Measurements from ENCODE around the gene MGRN1.

The MGRN1 gene

DNA sequence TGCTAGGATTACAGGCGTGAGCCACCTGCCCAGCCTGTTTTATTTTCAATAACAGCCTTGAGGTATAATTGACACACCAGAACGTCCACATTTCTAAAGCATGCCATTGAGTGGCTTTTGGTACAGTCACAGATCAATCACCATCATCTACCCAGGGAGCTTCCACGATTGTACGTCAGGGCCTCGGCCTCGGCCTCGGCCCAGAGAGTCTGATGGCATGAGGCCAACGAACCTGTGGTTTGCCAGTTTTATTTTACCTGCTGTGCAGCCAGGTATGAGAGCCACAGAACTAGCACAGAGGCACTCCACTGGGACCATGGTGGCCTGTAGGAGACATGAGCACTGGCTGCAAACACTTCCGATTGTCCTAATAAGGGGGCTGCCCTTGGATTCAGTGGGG lies 18.3 kb upstream of the MGRN1 start:
- no peak for DNase-seq

DNA sequence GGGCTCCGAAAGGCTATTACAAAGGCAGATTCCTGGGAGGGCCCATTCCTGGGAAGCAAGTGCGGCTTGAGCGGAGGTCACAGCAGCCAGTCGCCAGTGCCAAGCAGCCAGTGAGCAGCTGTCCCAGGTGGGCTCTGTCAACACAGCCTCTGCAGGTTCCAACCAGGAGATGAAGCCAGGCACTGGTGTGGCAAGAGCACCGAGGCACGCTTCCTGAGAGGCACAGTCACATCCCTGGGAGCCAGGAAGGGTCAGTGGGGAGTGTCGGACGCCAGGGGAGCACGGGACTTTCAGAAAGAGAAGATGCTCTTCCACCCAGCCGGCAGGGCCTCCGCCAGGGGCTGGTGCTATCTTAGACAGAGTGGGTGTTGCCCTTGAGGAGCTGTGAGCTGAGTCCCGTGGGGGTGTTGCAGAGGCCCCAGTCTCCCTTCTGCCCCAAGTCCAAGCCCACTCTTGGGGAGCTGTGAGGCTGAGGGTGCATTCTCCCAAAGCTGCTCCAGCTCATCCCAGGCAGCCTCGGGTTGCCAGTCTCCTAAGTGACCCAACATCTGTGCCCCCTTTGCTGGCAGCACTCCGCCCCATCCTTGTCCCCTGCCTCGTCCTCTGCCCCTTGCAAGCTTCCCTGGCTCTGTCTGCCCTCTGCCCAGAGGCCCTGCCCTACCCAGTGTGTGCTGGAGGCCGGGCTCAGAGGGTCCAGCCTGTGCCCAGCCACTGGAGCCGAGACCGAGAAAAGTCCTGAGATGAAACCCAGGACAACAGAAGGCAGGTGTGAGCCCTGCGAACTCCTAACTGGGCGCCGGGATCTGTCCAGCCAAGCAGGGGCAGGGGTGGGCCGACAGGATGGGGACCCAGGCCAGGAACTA lies 16.6 kb upstream of the MGRN1 start:
- DNase-seq, result no peak

GRCh38 chr16:4608704-4608980 lies 16.0 kb upstream of the MGRN1 start:
- DNase-seq, result no peak

DNA sequence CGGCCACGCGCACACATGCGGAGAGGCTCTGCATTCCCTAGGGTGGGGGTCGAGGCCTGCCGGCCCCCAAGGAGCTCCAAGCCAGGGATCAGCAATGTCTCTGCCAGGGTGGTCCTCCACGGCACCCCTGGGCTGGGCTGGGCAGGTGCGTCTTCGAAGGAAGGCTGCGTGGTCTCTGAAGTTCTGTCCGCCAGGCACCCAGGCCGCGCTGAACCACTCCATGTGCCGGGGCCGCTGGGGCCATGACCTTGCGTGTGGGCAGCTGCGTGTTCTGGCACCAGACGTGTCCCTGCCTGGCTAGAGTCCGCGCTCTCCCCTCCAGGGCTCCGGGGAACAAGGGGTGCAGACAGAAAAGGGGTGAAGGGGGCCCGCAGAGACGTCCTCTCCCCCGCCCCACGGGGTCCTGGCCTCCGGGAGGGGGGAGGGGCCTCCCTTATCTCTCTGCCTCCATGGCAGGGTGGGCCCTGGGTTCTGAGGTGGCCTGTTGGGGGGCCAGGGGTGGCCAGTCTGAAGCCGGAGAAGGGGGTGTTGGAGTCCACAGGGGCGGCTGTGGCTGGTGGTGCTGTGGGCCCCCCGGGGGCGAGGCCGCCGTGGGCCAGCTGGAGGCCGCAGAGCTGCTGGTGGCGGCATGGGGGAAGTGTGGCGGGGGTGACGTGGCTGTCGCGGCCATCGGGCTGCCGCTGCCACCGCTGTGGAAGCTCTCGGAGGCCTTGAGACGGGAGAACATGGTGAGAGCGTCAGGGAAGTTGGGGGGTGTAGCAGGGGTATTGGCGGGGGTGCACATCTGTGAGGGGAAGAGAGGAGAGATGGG lies 15.2 kb upstream of the MGRN1 start:
- DNase-seq, result no peak

DNA sequence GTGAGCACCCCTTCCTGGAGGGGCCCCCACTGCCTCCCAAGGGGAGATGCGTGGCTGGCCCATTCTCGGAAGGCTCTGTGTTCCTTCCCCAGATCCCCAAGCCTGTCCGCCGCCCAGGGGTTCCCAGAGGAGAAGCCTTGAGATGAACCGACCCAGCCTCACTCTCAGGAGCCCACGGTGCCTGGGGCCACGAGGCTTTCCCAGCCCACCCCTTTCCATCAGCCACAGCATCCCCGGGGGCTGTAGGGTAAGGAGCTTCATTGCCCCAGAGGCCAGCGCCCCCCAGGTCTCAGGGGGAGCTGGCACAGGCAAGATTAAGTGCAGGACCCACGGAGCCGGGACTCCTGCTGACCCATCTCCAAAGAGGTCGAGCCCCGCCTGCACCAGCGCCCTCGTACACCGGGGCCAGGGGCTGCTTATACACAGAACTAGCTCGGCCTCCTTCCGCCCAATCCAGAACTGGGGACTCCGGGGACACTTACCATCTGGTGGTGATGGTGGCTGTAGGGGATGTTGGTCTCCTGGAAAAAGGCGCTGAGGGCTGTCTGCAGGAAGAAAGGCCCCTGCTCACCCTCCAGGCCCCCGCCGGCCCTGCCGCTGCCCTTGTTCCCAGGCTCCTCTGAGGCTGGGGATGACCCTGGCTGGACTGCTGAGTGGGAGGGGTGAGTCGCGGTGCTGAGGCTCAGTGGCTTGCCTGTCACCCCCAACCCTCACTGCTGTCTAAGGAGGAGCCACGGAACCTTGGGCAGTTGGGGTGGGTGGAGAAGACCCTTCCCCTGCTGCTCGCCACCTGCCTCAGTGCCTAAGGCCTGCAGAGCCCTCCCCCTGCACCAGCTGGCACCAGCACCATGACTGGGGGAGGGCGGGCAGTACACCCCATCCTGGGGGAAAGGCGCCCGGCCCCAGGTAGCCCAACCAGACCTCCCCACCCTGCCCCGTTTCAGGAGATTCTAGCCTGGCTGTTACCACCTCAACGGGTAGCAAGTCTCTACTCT lies 14.3 kb upstream of the MGRN1 start:
- DNase-seq, result no peak

DNA sequence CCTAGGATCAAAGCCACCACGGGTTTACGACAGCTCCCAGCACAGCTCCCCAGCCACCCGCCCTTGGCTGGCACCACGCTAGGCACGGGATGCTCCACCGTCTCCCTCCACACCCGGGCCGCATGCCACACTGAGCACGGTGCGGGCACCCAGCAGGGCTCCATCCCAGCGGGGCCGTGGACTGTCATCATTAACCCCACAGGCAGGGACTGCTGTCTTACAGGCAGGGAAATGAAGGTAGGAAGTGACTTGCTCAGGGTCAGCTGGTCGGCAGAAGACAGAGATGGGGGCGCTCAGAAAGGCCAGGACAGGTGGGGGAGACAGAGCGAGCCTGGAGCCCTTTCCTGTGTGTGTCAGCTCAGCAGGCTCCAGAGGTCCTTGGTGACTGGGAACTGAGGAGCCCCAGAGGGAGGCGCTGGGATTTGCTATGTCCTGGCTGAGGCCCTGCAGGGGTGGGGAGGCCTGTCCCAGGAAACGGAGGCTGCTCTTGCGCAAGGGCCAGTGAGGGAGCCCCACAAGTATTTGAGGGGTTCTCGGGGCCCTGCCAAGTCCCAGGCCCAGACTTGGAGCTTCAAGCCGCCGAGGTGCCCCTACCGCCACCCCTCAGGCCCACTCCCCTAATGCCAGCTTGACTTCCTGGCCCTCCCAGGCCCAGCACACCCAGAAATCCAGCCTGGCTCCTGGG lies 13.1 kb upstream of the MGRN1 start:
- no peak for DNase-seq

- no peak for DNase-seq
Observed at GRCh38 chr16:4612474-4612931, 12.1 kb upstream of the MGRN1 start.

- no peak for DNase-seq
Observed at GRCh38 chr16:4612977-4613635, 11.5 kb upstream of the MGRN1 start.

DNA sequence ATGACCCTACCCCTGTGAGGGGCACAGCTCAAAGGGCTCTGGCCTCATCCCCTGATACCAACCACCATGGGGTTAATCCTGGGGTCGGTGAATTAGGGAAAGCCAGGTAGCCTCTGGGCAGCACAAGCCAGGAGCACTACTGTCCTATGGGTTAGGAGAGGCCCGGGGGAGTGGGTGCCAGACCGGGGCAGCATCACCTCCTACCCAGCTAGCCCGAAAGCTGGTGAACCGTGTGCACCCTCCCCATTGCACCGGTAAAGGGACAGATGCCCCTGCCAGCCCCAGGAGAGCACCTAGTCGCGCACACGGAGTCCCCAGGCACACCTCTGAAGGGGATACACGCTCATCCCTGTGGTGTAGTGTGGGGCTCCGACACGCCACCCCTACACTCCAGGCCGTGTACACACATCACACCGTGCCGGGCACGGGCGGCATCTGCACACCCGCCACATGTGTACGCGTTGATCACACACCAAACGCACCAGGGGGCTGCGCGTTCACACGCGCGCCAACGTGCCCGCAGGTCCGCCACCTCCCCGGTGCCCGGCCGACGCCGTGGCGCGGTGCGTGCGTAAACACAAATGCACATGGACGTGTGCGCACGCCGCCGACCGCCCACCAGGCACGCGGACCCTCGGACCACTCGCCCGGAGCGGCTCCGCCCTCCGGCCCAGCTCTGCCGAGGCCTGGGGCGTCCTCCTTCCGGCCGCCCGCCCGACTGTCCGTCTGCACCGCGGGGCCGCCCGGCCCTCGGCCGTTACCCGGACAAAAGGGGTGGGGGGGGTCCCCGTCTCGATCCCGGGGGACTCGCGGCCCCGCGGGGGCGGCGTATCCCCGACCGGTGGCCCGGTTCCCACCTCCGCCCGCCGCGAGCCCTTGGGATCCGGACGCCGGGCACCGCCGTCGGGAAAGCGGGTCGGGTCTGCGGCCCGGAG lies 10.7 kb upstream of the MGRN1 start:
- DNase-seq, result peak; percentile 10 to 20

- DNase-seq, result peak; percentile 77 to 78
Observed at GRCh38 chr16:4614571-4615383, 9.8 kb upstream of the MGRN1 start, which contains the start of gene UBALD1. Gene UBALD1, minus strand, starts transcription at chr16:4614888. Its CDS starts 91 bp downstream, at chr16:4614797.

DNA sequence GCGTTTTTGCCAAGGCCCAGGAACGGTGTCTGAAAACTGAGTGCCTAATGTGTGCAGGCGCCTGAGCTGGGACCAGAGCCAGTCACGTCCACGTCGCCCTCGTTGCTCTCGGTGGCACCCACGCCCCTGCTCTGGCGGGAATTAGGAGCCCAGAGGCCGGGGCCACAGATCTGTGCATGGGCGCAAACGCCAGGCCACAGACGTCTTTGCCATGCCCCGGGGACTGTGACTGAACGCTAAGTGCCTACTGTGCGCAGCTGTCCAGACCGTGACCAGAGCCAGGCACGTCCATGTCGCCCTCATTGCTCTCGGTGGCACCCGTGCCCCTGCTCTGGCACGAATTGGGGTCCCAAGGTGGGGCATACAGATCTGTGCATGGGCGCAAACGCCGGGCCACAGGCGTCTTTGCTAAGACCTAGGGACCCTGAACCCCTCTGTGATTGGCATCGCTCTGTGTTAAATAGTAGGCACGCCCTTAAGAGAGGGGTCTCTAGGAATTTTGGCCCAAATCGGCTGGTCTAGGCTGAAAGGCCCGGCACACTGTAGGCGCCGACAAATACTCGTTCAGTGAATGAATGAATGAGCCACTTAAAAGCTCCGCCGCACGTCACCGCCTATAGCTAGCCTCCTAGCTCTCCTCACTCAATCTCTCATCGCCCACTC lies 9.1 kb upstream of the MGRN1 start:
- peak in 1 of 2 donors; percentile 15 for DNase-seq

- DNase-seq, result peak; percentile 99
Observed at GRCh38 chr16:4616047-4616811, 8.4 kb upstream of the MGRN1 start.

DNA sequence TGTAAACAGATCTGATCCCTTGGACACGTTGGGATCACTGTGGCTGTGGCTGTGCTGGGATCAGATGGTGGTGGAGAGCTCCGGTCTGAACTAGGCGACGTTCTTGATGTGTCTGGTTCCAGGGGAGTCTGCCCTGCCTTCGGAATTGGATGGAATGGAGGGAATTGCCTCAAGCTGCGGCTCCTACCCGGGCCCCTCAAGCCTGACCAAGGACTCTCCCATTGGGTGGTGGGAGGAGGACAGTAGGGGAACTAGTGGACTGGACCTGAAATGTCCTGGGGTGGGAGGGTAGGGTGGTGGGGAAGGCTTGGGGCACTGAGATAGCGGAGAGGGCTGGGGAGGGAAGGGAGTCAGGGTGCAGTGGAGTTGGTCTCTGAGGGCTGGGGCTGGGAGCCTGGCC lies 6.7 kb upstream of the MGRN1 start:
- DNase-seq, result no peak

- DNase-seq, result no peak
Observed at GRCh38 chr16:4618645-4619418, 5.8 kb upstream of the MGRN1 start.

- no peak for DNase-seq
Observed at GRCh38 chr16:4623593-4623992, 1.0 kb upstream of the MGRN1 start.

DNA sequence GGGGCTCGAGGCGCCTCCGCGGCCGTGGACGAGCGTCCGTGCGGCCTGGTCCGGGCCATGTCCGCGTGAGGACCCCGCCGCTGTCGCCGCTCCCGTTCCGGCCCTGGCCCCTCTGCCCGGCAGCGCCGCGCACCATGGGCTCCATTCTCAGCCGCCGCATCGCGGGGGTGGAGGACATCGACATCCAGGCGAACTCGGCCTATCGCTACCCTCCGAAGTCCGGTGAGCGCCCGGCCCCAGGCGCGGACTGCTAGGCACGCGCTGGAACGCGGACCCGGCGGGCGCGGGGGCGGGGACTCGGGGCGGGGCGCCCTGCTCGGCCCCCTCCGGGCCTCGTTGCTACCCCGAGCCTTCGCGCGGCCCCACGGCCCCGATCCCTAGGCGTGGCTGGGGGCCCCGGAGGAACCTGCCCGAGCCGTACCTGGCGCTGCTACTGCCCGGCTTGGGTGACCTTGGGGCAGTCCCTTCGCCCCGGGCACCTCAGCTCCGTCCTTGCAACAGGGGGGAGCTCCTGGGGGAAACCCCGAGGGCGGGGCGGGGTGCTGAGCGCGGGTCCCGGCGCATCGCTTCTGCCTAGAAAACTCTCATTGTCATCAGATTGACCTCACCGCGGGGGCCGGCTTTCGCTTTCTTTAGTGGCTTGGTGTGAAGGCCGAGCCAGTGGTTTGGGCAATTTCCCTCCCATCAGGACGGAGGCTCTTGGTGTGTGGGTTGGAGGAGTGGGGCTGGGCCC lies 367 bp downstream of the MGRN1 start:
- peak; percentile 62 to 71 for DNase-seq
